HEK293 (cell line): ENCODE results near the gene TMEM143.

Source experiments
- CTCF ChIA-PET: fragments of 350-600 bp; formaldehyde crosslinking; extraction: SDS; loops from one replicate; lab custom pipeline; 2021; ENCODE audit warnings: antibody characterized with exemption; lab: Yijun Ruan, JAX
- POLR2A ChIA-PET: fragments of 300-600 bp; formaldehyde crosslinking; extraction: SDS; loops from one replicate; lab custom pipeline; 2020; ENCODE audit warnings: antibody characterized with exemption, inconsistent platforms; lab: Yijun Ruan, JAX
- H3K27ac ChIP-seq: fragments of 200-500 bp; sonication (Bioruptor generic); 2 replicates; pipeline ENCODE4 v1.5.1; 2014; ENCODE audit warnings: low read depth, low read length, control low read depth, inconsistent platforms; ENCODE audit errors: extremely low read depth
- H3K36me3 ChIP-seq, 2 experiments: fragments of 200-500 bp in 1 of 2; sonication (Bioruptor generic) in 1 of 2; 1 replicate in 1 of 2; 2 replicates in 1 of 2; pipeline ENCODE4 v1.5.1; 2014 to 2017; ENCODE audit warnings: inconsistent platforms in 2 of 2, low read length in 2 of 2; ENCODE audit not compliant: control insufficient read depth in 2 of 2, insufficient read depth in 1 of 2
- H3K4me1 ChIP-seq: fragments of 200-500 bp; sonication (Bioruptor generic); 2 replicates; pipeline ENCODE4 v1.5.1; 2014; ENCODE audit warnings: mild to moderate bottlenecking, low read length, inconsistent platforms; ENCODE audit not compliant: control insufficient read depth, insufficient read depth
- H3K4me3 ChIP-seq: 2 replicates; pipeline ENCODE4 v1.5.1; 2011; ENCODE audit warnings: low read depth, mild to moderate bottlenecking, control low read depth, low read length, moderate library complexity
- H3K9me3 ChIP-seq: fragments of 200-500 bp; sonication (Bioruptor generic); 2 replicates; pipeline ENCODE4 v1.5.1; 2014; ENCODE audit warnings: low read depth, low read length, inconsistent platforms; ENCODE audit not compliant: control insufficient read depth, insufficient read depth
- GLIS2 ChIP-seq: fragments of 450-650 bp; formaldehyde crosslinking; IDR thresholded peaks from 2 replicates; pipeline ENCODE4 v1.5.1; 2016; ENCODE audit warnings: missing biosample characterization, missing genetic modification characterization
- HOXD13 ChIP-seq: sonication (generic); formaldehyde crosslinking; IDR thresholded peaks from 2 replicates; pipeline ENCODE4 v1.8.0; 2022; ENCODE audit warnings: missing genetic modification reagents, borderline replicate concordance
- KLF10 ChIP-seq: fragments of 450-650 bp; IDR thresholded peaks from 2 replicates; pipeline ENCODE4 v1.5.1; 2018; ENCODE audit warnings: missing biosample characterization, mild to moderate bottlenecking, missing genetic modification characterization
- KLF8 ChIP-seq: fragments of 450-650 bp; formaldehyde crosslinking; IDR thresholded peaks from 2 replicates; pipeline ENCODE4 v1.5.1; 2016; ENCODE audit warnings: missing biosample characterization, missing genetic modification characterization
- ZBTB20 ChIP-seq: fragments of 450-650 bp; formaldehyde crosslinking; IDR thresholded peaks from 2 replicates; pipeline ENCODE4 v1.5.1; 2016; ENCODE audit warnings: missing biosample characterization, missing genetic modification characterization
- ZFP37 ChIP-seq: fragments of 450-650 bp; formaldehyde crosslinking; IDR thresholded peaks from 2 replicates; pipeline ENCODE4 v1.5.1; 2016; ENCODE audit warnings: missing biosample characterization, missing genetic modification characterization
- ZNF10 ChIP-seq: fragments of 450-650 bp; formaldehyde crosslinking; IDR thresholded peaks from 2 replicates; pipeline ENCODE4 v1.5.1; 2017; ENCODE audit warnings: missing biosample characterization, missing genetic modification characterization
- ZNF112 ChIP-seq: fragments of 450-650 bp; formaldehyde crosslinking; IDR thresholded peaks from 2 replicates; pipeline ENCODE4 v1.5.0; 2017; ENCODE audit warnings: missing biosample characterization, missing genetic modification characterization
- ZNF133 ChIP-seq: fragments of 450-650 bp; formaldehyde crosslinking; IDR thresholded peaks from 2 replicates; pipeline ENCODE4 v1.5.1; 2016; ENCODE audit warnings: missing biosample characterization, missing genetic modification characterization
- ZNF138 ChIP-seq: fragments of 450-650 bp; formaldehyde crosslinking; IDR thresholded peaks from 2 replicates; pipeline ENCODE4 v1.5.1; 2016; ENCODE audit warnings: missing biosample characterization, missing genetic modification characterization, borderline replicate concordance
- ZNF169 ChIP-seq: fragments of 450-650 bp; formaldehyde crosslinking; IDR thresholded peaks from 2 replicates; pipeline ENCODE4 v1.5.1; 2016; ENCODE audit warnings: missing biosample characterization, missing genetic modification characterization
- ZNF19 ChIP-seq: fragments of 450-650 bp; formaldehyde crosslinking; IDR thresholded peaks from 2 replicates; pipeline ENCODE4; 2016; ENCODE audit warnings: missing biosample characterization, missing genetic modification characterization, low read depth
- ZNF530 ChIP-seq: fragments of 450-650 bp; formaldehyde crosslinking; IDR thresholded peaks from 2 replicates; pipeline ENCODE4 v1.5.1; 2016; ENCODE audit warnings: low read depth, missing biosample characterization, missing genetic modification characterization
- ZNF623 ChIP-seq: fragments of 450-650 bp; formaldehyde crosslinking; IDR thresholded peaks from 2 replicates; pipeline ENCODE4 v1.5.1; 2016; ENCODE audit warnings: missing biosample characterization, missing genetic modification characterization
- ZNF664 ChIP-seq: fragments of 450-650 bp; formaldehyde crosslinking; IDR thresholded peaks from 2 replicates; pipeline ENCODE4 v1.5.1; 2016; ENCODE audit warnings: missing biosample characterization, missing genetic modification characterization
- ZNF707 ChIP-seq: fragments of 450-650 bp; formaldehyde crosslinking; IDR thresholded peaks from 2 replicates; pipeline ENCODE4 v1.5.1; 2016; ENCODE audit warnings: missing biosample characterization, missing genetic modification characterization
- ZNF777 ChIP-seq: fragments of 450-650 bp; formaldehyde crosslinking; IDR thresholded peaks from 2 replicates; pipeline ENCODE4 v1.5.1; 2017; ENCODE audit warnings: missing biosample characterization, missing genetic modification characterization, borderline replicate concordance
- ZNF830 ChIP-seq: fragments of 450-650 bp; IDR thresholded peaks from 2 replicates; pipeline ENCODE4 v1.5.0; 2018; ENCODE audit warnings: missing biosample characterization, missing genetic modification characterization, low read depth, mild to moderate bottlenecking, moderate library complexity
- ZXDB ChIP-seq: fragments of 450-650 bp; formaldehyde crosslinking; IDR thresholded peaks from 2 replicates; pipeline ENCODE4 v1.5.1; 2016; ENCODE audit warnings: missing biosample characterization, missing genetic modification characterization
- TF ChIP-seq, protein P1 (sequence below): fragments of 450-650 bp; formaldehyde crosslinking; IDR thresholded peaks from 2 replicates; pipeline ENCODE4 v1.5.1; 2016; ENCODE audit warnings: missing biosample characterization, missing genetic modification characterization, low read depth
- TF ChIP-seq, protein P2 (sequence below): fragments of 450-650 bp; formaldehyde crosslinking; IDR thresholded peaks from 2 replicates; pipeline ENCODE4 v1.5.1; 2017; ENCODE audit warnings: missing biosample characterization, mild to moderate bottlenecking, missing genetic modification characterization, moderate library complexity
- TF ChIP-seq, protein P3 (sequence below): fragments of 450-650 bp; formaldehyde crosslinking; IDR thresholded peaks from 2 replicates; pipeline ENCODE4 v1.5.1; 2016; ENCODE audit warnings: missing biosample characterization, missing genetic modification characterization
- TF ChIP-seq, protein P4 (sequence below): fragments of 450-650 bp; formaldehyde crosslinking; IDR thresholded peaks from 2 replicates; pipeline ENCODE4 v1.5.1; 2016; ENCODE audit warnings: missing biosample characterization, missing genetic modification characterization

The TMEM143 gene

DNA sequence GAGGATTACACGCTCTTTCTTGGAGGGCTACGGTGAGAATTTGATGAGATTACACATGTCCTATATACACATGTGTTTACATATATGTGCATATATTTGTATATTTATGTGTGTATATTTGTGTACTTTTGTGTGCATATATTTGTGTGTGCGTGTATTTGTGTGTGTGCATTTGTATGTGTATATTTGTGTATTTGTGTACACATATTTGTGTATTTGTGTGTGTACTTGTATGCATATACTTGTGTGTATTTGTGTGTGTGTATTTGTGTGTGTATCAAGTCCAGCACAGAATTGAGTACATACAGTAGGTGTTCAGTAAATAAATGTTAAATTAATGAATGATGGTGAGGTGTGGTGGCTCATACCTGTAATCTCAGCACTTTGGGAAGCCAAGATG is 1.8 kb downstream of the TMEM143 start:
- TF ChIP-seq ZNF664 (tag by site-specific recombination) (peak; percentile 74), KLF10 (no peak), GLIS2 (tag by site-specific recombination) (no peak), HOXD13 (no peak)
- TF ChIP-seq, protein P1, sequence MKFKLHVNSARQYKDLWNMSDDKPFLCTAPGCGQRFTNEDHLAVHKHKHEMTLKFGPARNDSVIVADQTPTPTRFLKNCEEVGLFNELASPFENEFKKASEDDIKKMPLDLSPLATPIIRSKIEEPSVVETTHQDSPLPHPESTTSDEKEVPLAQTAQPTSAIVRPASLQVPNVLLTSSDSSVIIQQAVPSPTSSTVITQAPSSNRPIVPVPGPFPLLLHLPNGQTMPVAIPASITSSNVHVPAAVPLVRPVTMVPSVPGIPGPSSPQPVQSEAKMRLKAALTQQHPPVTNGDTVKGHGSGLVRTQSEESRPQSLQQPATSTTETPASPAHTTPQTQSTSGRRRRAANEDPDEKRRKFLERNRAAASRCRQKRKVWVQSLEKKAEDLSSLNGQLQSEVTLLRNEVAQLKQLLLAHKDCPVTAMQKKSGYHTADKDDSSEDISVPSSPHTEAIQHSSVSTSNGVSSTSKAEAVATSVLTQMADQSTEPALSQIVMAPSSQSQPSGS (tag by site-specific recombination): no peak
- H3K4me3 ChIP-seq: no peak overlapping the region
- peaks cover 3 to 7% of the 10 kb centered on the region in 2 experiments; a peak in 2 of 3 replicates for H3K36me3 ChIP-seq
- peaks cover 4% of the 10 kb centered on the region; the same call in 1 of the 2 replicates for H3K4me1 ChIP-seq
- no peak overlapping the region for H3K27ac ChIP-seq
- CTCF ChIA-PET: interaction anchor here (1.0 to 2.9 kb wide), 4 partner anchors 11 to 223 kb away, joined by 3 to 18 read pairs (median 7); no protein-coding TSS in a partner anchor
- no peaks in the 10 kb centered on the region for H3K9me3 ChIP-seq
- POLR2A ChIA-PET: interaction anchor here (2.5 kb wide), 1 partner anchor 40 kb away, joined by 19 read pairs; a partner anchor contains a TSS

DNA sequence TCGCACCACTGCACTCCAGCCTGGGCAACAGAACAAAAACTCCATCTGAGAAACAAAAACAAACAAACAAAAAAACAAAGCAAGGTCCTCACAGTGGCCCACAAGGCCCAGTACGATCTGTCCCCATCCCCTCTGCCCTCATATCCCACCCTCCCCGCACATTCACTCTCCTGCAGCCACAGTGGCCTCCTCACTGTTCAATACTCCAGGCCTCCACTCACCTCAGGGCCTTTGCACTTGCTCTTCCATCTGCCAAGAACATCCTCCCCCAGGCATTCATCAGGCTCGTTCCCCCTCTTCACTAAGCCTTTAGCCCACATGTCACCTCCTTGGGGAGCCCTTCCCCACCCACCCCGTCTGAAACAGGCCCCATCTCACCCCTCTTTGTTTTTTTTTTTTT is 4.6 kb downstream of the TMEM143 start:
- ChIA-PET POLR2A (interaction anchor here (1.4 kb wide), 1 partner anchor 26 kb away, joined by 3 read pairs; no protein-coding TSS in a partner anchor), CTCF (interaction anchor here (1.2 kb wide), 1 partner anchor 11 kb away, joined by 5 read pairs; no protein-coding TSS in a partner anchor)
- no peak for TF ChIP-seq ZNF133
- TF ChIP-seq ZNF623: peak; percentile 97
- TF ChIP-seq ZXDB (tag by site-specific recombination): no peak
- H3K36me3 ChIP-seq: peaks cover 3 to 7% of the 10 kb centered on the region in 2 experiments; a peak in 2 of 3 replicates
- H3K4me3 ChIP-seq: no peak overlapping the region
- no peaks in the 10 kb centered on the region for H3K9me3 ChIP-seq
- H3K4me1 ChIP-seq: no peaks in the 10 kb centered on the region
- H3K27ac ChIP-seq: no peak overlapping the region

DNA sequence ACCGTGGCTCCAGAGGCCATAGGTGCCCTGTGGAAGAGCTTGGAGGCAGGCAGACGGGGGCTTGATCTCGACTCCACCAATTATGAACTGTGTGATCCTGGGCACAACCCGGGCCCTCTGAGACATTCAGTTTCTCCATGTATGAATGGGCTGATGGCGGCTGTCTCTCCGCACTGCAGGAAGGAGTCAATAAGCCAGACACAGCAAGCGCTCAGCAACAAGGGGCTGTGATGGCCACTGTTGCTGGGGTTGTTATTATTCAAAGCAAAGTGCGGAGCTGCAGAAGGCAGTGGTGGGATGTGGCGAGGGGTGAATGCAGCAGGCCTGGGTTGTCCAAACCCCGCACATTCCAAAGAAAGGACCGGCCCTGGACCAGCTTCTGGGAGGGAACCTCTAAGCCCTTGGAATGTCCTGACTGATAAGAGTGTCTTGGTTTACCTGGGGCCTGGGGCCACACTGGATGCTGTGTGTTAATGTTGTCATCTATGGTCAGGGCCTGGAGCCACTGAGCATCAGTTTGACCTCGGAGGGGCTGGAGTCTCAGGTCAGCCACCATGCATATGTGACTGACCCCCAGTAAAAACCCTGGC is 8.3 kb downstream of the TMEM143 start:
- ChIA-PET POLR2A (interaction anchor here (0.7 kb wide), 1 partner anchor 268 kb away, joined by 5 read pairs; no protein-coding TSS in a partner anchor), CTCF (interaction anchor here (0.9 to 1.4 kb wide), 2 partner anchors 8 to 153 kb away, joined by 3 to 6 read pairs; no protein-coding TSS in a partner anchor)
- H3K4me1 ChIP-seq: no peaks in the 10 kb centered on the region
- no peak overlapping the region for H3K4me3 ChIP-seq
- peaks cover 0 to 3% of the 10 kb centered on the region in 2 experiments; a peak in 2 of 3 replicates for H3K36me3 ChIP-seq
- H3K9me3 ChIP-seq: no peaks in the 10 kb centered on the region
- H3K27ac ChIP-seq: no peak overlapping the region
- TF ChIP-seq ZNF530 (tag by site-specific recombination) (no peak), ZNF10 (tag by site-specific recombination) (no peak), ZNF707 (tag by site-specific recombination) (no peak), ZNF830 (no peak), ZNF169 (tag by site-specific recombination) (no peak), KLF8 (tag by site-specific recombination) (no peak), ZBTB20 (tag by site-specific recombination) (no peak), ZFP37 (no peak), ZNF112 (tag by site-specific recombination) (no peak), ZNF19 (tag by site-specific recombination) (no peak), ZNF138 (tag by site-specific recombination) (no peak), ZNF777 (tag by site-specific recombination) (no peak)
- TF ChIP-seq, protein P2, sequence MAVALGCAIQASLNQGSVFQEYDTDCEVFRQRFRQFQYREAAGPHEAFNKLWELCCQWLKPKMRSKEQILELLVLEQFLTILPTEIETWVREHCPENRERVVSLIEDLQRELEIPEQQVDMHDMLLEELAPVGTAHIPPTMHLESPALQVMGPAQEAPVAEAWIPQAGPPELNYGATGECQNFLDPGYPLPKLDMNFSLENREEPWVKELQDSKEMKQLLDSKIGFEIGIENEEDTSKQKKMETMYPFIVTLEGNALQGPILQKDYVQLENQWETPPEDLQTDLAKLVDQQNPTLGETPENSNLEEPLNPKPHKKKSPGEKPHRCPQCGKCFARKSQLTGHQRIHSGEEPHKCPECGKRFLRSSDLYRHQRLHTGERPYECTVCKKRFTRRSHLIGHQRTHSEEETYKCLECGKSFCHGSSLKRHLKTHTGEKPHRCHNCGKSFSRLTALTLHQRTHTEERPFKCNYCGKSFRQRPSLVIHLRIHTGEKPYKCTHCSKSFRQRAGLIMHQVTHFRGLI: no peak
- TF ChIP-seq, protein P3, sequence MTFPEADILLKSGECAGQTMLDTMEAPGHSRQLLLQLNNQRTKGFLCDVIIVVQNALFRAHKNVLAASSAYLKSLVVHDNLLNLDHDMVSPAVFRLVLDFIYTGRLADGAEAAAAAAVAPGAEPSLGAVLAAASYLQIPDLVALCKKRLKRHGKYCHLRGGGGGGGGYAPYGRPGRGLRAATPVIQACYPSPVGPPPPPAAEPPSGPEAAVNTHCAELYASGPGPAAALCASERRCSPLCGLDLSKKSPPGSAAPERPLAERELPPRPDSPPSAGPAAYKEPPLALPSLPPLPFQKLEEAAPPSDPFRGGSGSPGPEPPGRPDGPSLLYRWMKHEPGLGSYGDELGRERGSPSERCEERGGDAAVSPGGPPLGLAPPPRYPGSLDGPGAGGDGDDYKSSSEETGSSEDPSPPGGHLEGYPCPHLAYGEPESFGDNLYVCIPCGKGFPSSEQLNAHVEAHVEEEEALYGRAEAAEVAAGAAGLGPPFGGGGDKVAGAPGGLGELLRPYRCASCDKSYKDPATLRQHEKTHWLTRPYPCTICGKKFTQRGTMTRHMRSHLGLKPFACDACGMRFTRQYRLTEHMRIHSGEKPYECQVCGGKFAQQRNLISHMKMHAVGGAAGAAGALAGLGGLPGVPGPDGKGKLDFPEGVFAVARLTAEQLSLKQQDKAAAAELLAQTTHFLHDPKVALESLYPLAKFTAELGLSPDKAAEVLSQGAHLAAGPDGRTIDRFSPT: no peak
- TF ChIP-seq, protein P4, sequence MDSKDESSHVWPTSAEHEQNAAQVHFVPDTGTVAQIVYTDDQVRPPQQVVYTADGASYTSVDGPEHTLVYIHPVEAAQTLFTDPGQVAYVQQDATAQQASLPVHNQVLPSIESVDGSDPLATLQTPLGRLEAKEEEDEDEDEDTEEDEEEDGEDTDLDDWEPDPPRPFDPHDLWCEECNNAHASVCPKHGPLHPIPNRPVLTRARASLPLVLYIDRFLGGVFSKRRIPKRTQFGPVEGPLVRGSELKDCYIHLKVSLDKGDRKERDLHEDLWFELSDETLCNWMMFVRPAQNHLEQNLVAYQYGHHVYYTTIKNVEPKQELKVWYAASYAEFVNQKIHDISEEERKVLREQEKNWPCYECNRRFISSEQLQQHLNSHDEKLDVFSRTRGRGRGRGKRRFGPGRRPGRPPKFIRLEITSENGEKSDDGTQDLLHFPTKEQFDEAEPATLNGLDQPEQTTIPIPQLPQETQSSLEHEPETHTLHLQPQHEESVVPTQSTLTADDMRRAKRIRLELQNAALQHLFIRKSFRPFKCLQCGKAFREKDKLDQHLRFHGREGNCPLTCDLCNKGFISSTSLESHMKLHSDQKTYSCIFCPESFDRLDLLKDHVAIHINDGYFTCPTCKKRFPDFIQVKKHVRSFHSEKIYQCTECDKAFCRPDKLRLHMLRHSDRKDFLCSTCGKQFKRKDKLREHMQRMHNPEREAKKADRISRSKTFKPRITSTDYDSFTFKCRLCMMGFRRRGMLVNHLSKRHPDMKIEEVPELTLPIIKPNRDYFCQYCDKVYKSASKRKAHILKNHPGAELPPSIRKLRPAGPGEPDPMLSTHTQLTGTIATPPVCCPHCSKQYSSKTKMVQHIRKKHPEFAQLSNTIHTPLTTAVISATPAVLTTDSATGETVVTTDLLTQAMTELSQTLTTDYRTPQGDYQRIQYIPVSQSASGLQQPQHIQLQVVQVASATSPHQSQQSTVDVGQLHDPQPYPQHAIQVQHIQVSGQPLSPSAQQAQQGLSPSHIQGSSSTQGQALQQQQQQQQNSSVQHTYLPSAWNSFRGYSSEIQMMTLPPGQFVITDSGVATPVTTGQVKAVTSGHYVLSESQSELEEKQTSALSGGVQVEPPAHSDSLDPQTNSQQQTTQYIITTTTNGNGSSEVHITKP: no peak
